ENCODE results near the gene GLRX.
A peak's percentile ranks its signal among the peaks of the same experiment; 100 is the strongest.
"Not testable (repeated sequence)": the region's sequence is repeated elsewhere in the genome, so short reads cannot be mapped to it uniquely, and the experiment has no call there.

The GLRX gene

GRCh38 chr5:95822542-95823181, at the start of gene GLRX:
Gene GLRX (minus strand): TSS chr5:95822726. CDS start chr5:95822662, 64 bp downstream.
- peak; percentile 17 for DNase-seq

GRCh38 chr5:95871146-95871806, 48.8 kb upstream of the GLRX start:
- no peak for DNase-seq

GRCh38 chr5:95870105-95870672, 47.7 kb upstream of the GLRX start:
- DNase-seq: no peak

- not testable (repeated sequence) for DNase-seq
These were observed 46.8 kb upstream of the GLRX start for GRCh38 chr5:95869173-95869855.

GRCh38 chr5:95868136-95868535, 45.6 kb upstream of the GLRX start:
- no peak for DNase-seq

GRCh38 chr5:95866435-95867040, 44.0 kb upstream of the GLRX start:
- no peak for DNase-seq

GRCh38 chr5:95864944-95865504, 42.5 kb upstream of the GLRX start:
- no peak for DNase-seq

- no peak for DNase-seq
These were observed 41.9 kb upstream of the GLRX start for GRCh38 chr5:95864456-95864855.

GRCh38 chr5:95863383-95863757, 40.8 kb upstream of the GLRX start:
- no peak for DNase-seq

- DNase-seq: no peak
These were observed 40.3 kb upstream of the GLRX start for GRCh38 chr5:95862671-95863382.

GRCh38 chr5:95861864-95862561, 39.5 kb upstream of the GLRX start:
- DNase-seq: no peak

GRCh38 chr5:95861221-95861863, 38.8 kb upstream of the GLRX start:
- no peak for DNase-seq

- DNase-seq: no peak
These were observed 37.1 kb upstream of the GLRX start for GRCh38 chr5:95859661-95860060.

- peak; percentile 70 for DNase-seq
These were observed 36.4 kb upstream of the GLRX start for GRCh38 chr5:95858661-95859595.

GRCh38 chr5:95858023-95858461, 35.5 kb upstream of the GLRX start:
- DNase-seq: peak; percentile 15

GRCh38 chr5:95857185-95857945, 34.8 kb upstream of the GLRX start:
- DNase-seq: no peak

GRCh38 chr5:95856501-95856981, 34.0 kb upstream of the GLRX start:
- DNase-seq: no peak

- no peak for DNase-seq
These were observed 31.0 kb upstream of the GLRX start for GRCh38 chr5:95853490-95853889.

- no peak for DNase-seq
These were observed 30.0 kb upstream of the GLRX start for GRCh38 chr5:95852567-95852966.

Data from NCI-H446 treated with DMSO at 0.1 percent for 48 hours (cell line).